BE2C (cell line): ENCODE results near the gene CHID1.

Experiments
- DNase-seq: peaks from one replicate; pipeline ENCODE4 v3.0.0-alpha.2; 2020
- H3K27me3 ChIP-seq: fragments of 250-450 bp; sonication (Bioruptor Pico); 2 replicates; pipeline ENCODE4 v1.5.1; 2020; ENCODE audit warnings: mild to moderate bottlenecking
- H3K36me3 ChIP-seq: fragments of 250-450 bp; sonication (Bioruptor Pico); 2 replicates; pipeline ENCODE4 v1.5.1; 2020; ENCODE audit warnings: mild to moderate bottlenecking
- H3K4me1 ChIP-seq: fragments of 250-450 bp; sonication (Bioruptor Pico); 2 replicates; pipeline ENCODE4 v1.5.1; 2020
- H3K4me3 ChIP-seq: 2 replicates; pipeline ENCODE4 v1.5.1; 2011; ENCODE audit warnings: low read depth, low read length
- H3K9me3 ChIP-seq: fragments of 250-450 bp; sonication (Bioruptor Pico); 2 replicates; pipeline ENCODE4 v1.5.1; 2020
- CTCF ChIP-seq: IDR thresholded peaks from 2 replicates; pipeline ENCODE4 v1.5.1; 2012; ENCODE audit warnings: mild to moderate bottlenecking, low read depth, low read length

The CHID1 gene

GRCh38 chr11:833114-833791 lies 77.4 kb downstream of the CHID1 start:
- Histone ChIP-seq H3K4me3 (peak overlapping the region; percentile 58), H3K27me3 (peaks cover 20% of the 10 kb centered on the region), H3K4me1 (peaks cover 15% of the 10 kb centered on the region), H3K9me3 (no peaks in the 10 kb centered on the region), H3K36me3 (no peaks in the 10 kb centered on the region; the same call in 1 of the 2 replicates)
- no peak for TF ChIP-seq CTCF
- DNase-seq, result peak; percentile 47

GRCh38 chr11:832529-833113 lies 78.0 kb downstream of the CHID1 start, which contains the start of gene CD151:
Gene CD151, plus strand, starts transcription at chr11:832952. Its CDS starts 3,118 bp downstream, at chr11:836070.
- DNase-seq, result peak; percentile 67
- Histone ChIP-seq H3K4me1 (peaks cover 15% of the 10 kb centered on the region), H3K9me3 (no peaks in the 10 kb centered on the region), H3K27me3 (peaks cover 21% of the 10 kb centered on the region), H3K36me3 (no peaks in the 10 kb centered on the region; the same call in 1 of the 2 replicates), H3K4me3 (peak within 1 kb of the TSS; percentile 58)
- TF ChIP-seq CTCF, result no peak

GRCh38 chr11:831961-832528 lies 78.6 kb downstream of the CHID1 start:
- Histone ChIP-seq H3K27me3 (peaks cover 27% of the 10 kb centered on the region), H3K9me3 (no peaks in the 10 kb centered on the region), H3K4me3 (peak overlapping the region; percentile 32), H3K36me3 (no peaks in the 10 kb centered on the region; the same call in 1 of the 2 replicates), H3K4me1 (peaks cover 15% of the 10 kb centered on the region)
- no peak for DNase-seq
- no peak for TF ChIP-seq CTCF

- TF ChIP-seq CTCF, result no peak
- no peak overlapping the region; the same call in 1 of the 2 replicates for H3K4me3 ChIP-seq
- peaks cover 15% of the 10 kb centered on the region for H3K4me1 ChIP-seq
- no peaks in the 10 kb centered on the region for H3K9me3 ChIP-seq
- peak; percentile 46 for DNase-seq
- no peaks in the 10 kb centered on the region for H3K36me3 ChIP-seq
- peaks cover 35% of the 10 kb centered on the region for H3K27me3 ChIP-seq
Observed at GRCh38 chr11:831118-831864, 79.3 kb downstream of the CHID1 start.

- peak overlapping the region; percentile 35 for H3K4me3 ChIP-seq
Observed at GRCh38 chr11:830295-831117, 80.1 kb downstream of the CHID1 start.

More at GRCh38 chr11:830295-831117, 80.1 kb downstream of the CHID1 start:
- DNase-seq, result peak; percentile 81
- Histone ChIP-seq H3K4me1 (peaks cover 15% of the 10 kb centered on the region), H3K9me3 (no peaks in the 10 kb centered on the region), H3K36me3 (no peaks in the 10 kb centered on the region), H3K27me3 (peaks cover 35% of the 10 kb centered on the region)
- TF ChIP-seq CTCF, result no peak
